IPS-18c (cell line): ENCODE results near the gene TPO.

ENCODE experiments used
- H3K4me3 ChIP-seq: 2 replicates; pipeline ENCODE4 v1.7.0; 2013; ENCODE audit warnings: low read depth, mild to moderate bottlenecking, low read length, moderate library complexity; ENCODE audit not compliant: insufficient read depth
- H3K9me3 ChIP-seq: one replicate; pipeline ENCODE4 v1.6.1; 2013; ENCODE audit warnings: mild to moderate bottlenecking, low read length, moderate library complexity; ENCODE audit not compliant: control insufficient read depth, insufficient read depth

Gene TPO

DNA sequence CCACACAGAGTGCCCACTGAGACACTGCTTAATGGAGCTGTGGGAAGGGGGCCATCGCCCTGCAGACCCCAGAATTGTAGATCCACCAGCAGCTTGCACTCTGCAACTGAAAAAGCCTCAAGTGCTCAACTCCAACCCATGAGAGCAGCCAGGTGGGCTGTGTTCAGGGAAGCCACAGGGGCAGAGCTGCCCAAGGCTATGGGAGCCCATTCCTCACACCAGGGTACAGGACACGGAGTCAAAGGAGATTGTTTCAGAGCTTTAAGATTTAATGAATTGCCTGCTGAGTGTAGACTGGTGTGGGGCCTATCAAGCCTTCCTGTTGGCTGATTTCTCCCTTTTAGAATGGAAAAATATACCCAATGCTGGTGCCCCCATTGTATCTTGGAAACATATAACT, 17.2 kb downstream of the TPO start:
- no peak overlapping the region for H3K4me3 ChIP-seq
- H3K9me3 ChIP-seq = no peaks in the 10 kb centered on the region

DNA sequence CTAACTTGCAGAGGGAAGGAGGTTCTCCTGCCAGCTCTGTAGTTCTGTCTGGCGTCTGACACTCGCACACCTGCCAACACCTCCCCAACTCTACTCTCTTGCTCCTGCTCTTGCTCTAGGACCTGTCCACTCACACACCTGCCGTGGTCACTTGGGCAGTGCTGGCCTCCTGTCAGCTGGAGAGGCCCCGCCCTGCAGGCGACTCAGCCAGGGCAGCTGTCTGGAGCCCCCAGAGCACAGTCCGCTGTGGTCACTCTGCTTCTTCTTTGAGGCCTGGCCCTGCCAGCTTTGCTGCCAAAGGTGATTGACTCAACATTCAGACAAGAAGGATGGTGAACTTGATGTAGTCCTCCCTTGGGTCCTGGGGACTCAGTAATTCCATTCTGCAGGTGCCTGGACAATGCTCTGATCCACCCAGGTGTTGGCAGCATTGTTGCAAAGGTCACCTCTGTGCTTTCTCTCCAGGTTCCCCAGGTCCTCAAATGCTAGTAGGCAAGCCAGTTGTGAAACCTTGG, 18.7 kb downstream of the TPO start:
- H3K4me3 ChIP-seq = no peak overlapping the region

DNA sequence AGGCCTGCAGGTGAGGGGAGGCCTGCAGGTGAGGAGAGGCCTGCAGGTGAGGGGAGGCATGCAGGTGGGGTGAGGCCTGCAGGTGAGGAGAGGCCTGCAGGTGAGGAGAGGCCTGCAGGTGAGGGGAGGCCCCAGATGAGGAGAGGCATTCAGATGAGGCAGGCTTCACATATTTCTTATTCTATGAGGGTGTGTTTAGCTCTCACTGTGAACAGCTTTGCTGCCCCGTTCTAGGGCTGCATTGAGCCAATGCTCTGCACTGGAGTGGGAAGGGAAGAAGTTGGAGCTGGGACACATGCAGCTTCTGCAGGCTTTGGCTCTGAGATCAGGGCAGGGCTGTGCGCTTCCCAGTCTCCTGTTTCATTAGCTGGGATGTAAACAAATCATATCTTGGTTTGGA, 19.5 kb downstream of the TPO start:
- Histone ChIP-seq H3K4me3 (no peak overlapping the region), H3K9me3 (no peaks in the 10 kb centered on the region)

More for the DNA sequence above, 18.7 kb downstream of the TPO start:
- no peaks in the 10 kb centered on the region for H3K9me3 ChIP-seq

DNA sequence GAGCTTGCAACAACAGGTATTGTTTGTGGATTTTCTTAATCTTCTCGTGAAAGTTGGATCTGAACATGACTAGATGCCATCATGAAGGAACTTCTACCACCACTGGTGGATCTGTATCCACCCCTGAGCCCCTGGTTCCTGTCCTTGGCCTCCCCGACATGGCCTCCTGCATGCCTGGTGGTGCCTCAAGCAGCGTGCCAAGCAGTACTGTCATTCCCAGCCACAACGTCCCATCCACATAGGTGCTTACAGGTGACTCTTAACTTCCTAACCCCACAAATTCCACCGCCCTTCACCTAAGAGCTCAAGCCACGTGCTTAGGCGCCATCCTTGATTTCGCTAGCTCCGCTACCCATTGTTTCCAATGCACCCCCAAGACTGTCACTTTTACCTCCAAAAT, 23.1 kb downstream of the TPO start:
- Histone ChIP-seq H3K9me3 (no peaks in the 10 kb centered on the region), H3K4me3 (no peak overlapping the region)

DNA sequence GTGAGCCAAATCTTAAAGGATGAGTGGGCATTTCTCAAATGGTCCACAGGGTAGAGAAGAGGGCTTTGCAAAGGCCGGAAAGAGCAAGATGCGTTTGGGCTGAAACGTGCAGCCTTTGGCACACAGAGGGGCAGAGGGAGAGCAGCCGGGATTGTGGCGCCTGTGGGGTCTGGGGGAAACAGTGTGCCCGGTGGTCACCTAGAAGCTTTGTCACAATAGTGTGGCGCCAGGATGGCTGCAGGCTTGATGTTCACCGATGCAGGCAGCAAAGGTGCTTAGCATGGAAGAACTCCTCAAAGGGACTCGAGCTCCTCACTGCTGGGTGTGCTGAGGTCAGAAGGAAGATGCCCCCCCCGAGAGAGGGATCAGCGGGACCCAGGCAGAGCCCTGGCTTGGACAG, 23.8 kb downstream of the TPO start:
- H3K9me3 ChIP-seq = no peaks in the 10 kb centered on the region
- no peak overlapping the region for H3K4me3 ChIP-seq

DNA sequence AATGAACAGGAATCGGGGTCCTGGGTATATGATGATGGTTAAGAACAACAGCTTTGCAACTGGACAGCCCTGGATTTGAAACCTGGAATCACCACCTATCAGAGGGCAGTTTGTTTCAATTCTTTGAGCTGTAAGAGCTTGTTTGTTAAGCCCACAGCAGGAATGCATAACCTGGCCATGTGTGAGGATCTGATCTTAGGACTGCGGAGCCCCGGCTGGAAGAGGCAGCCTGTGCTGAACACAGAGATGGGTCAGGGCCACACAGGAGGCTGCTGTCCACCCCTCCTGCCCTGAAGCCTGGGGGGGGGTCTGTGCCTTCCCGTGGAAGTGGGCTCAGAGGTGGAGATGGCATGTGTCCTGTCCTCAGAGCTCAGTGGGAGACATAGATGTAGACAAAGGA, 24.3 kb downstream of the TPO start:
- no peaks in the 10 kb centered on the region for H3K9me3 ChIP-seq
- no peak overlapping the region for H3K4me3 ChIP-seq

DNA sequence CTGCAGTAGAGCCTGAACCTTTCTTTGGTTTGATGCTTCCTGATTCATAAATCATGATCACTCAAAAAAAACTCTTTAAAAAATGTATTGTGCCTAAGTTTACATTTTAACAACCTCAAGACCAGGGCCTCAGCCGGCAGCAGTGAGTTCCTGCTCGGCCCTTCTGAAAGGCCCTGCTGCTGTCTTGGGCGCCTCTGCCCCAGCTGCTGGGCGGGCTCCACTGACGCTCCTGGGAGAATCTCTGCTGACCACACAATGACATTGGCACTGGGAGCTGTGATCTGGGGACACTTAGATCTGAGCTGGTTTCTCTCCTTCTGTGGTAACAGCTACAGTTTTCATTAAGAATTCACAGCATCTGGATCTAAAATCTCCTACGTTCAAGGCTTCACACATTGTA, 25.7 kb downstream of the TPO start:
- Histone ChIP-seq H3K4me3 (no peak overlapping the region), H3K9me3 (no peaks in the 10 kb centered on the region)

GRCh38 chr2:1440581-1440980, 27.3 kb downstream of the TPO start:
- Histone ChIP-seq H3K4me3 (no peak overlapping the region), H3K9me3 (no peaks in the 10 kb centered on the region)

- H3K9me3 ChIP-seq = no peaks in the 10 kb centered on the region
Observed at GRCh38 chr2:1446301-1446700, 33.0 kb downstream of the TPO start.

DNA sequence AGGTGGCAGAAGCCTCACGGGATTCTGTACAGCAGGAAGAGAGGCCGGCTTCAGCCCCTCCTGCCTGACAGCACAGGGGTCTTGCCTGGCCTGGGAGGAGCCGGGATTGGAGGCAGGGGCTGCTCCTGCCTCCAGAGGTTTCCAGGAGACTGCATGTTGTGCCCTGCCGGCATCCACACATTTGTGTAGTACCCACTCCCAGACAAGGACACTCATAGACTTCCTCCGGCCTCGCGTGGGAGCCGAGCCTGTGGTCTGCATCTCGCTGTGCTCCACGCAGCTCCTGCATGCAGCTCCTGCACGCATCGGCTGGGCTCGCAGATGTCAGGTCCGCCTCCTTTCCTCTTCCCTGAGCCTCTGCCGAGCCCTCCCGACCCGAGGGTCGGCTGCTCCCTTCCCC, 34.7 kb downstream of the TPO start:
- no peak overlapping the region for H3K4me3 ChIP-seq
- H3K9me3 ChIP-seq = no peaks in the 10 kb centered on the region

More at GRCh38 chr2:1446301-1446700, 33.0 kb downstream of the TPO start:
- no peak overlapping the region for H3K4me3 ChIP-seq

GRCh38 chr2:1450915-1451314, 37.7 kb downstream of the TPO start:
- H3K9me3 ChIP-seq = no peaks in the 10 kb centered on the region
- H3K4me3 ChIP-seq = no peak overlapping the region

GRCh38 chr2:1451422-1451821, 38.2 kb downstream of the TPO start:
- no peaks in the 10 kb centered on the region for H3K9me3 ChIP-seq
- no peak overlapping the region for H3K4me3 ChIP-seq

- no peak overlapping the region for H3K4me3 ChIP-seq
Observed at GRCh38 chr2:1453561-1453960, 40.3 kb downstream of the TPO start.

GRCh38 chr2:1454346-1454745, 41.1 kb downstream of the TPO start:
- Histone ChIP-seq H3K4me3 (no peak overlapping the region), H3K9me3 (no peaks in the 10 kb centered on the region)

More at GRCh38 chr2:1453561-1453960, 40.3 kb downstream of the TPO start:
- no peaks in the 10 kb centered on the region for H3K9me3 ChIP-seq

- Histone ChIP-seq H3K4me3 (no peak overlapping the region), H3K9me3 (no peaks in the 10 kb centered on the region)
Observed at GRCh38 chr2:1455466-1455865, 42.2 kb downstream of the TPO start.

GRCh38 chr2:1458432-1458831, 45.2 kb downstream of the TPO start:
- no peak overlapping the region for H3K4me3 ChIP-seq
- no peaks in the 10 kb centered on the region for H3K9me3 ChIP-seq

DNA sequence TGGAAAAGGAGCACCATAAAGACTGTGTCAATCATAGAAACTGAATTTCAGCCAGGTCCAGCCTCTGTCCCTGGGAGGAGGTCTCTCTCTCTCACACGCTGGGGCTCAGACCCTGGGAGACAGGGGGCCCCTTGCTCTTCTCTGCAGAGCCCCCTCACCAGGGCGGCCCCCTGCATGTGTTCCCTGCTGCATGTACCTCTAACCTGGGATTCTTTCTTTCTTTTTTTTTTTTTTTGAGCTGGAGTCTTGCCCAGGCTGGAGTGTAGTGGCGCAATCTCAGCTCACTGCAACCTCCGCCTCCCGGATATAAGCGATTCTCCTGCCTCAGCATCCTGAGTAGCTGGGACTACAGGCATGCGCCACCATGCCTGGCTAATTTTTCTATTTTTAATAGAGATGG, 46.5 kb downstream of the TPO start:
- Histone ChIP-seq H3K9me3 (no peaks in the 10 kb centered on the region), H3K4me3 (no peak overlapping the region)

DNA sequence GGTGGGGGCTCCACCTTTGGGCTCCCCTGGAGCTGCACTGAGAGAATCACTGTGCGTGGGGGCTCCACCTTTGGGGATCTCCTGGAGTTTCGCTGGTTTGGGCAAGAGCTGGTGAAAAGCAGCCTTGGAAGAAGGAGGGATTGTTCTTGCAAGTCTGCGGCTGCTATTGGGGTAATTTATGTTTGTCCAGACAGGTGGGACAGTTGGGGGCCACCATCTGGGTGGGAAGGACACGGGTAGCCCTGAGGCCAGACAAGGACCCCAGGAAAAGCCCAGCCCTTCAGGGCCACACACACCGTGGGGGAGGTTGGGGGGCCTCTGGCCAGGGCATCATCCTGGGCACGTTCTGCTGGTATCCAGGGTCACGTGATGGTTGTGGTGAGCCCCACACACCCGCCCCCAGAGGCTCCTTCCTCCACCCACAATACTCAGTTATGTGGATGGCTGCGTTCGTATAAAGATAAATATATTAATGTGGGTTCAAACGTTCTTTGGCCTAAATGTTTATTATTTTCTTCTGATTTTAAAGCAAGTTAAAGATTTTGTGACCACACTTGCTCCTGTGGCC, 47.7 kb downstream of the TPO start:
- no peaks in the 10 kb centered on the region for H3K9me3 ChIP-seq
- H3K4me3 ChIP-seq = no peak overlapping the region
